Calu3 (cell line): ENCODE results near the gene HECW1. TPM values are rescaled to one million over a fixed set of nuclear protein-coding genes. Genes with fewer than 3 reads are reported as not detected.
"Not testable (repeated sequence)": the region's sequence is repeated elsewhere in the genome, so short reads cannot be mapped to it uniquely, and the experiment has no call there.

ENCODE experiments used
- BruUV-seq: library from RNA; stranded (reverse); fragments of 400-500 nt; replicated peaks from 2 replicates; lab custom pipeline; 2021; lab: Mats Ljungman, UMichigan
- CTCF ChIA-PET: fragments of 300-600 bp; sonication (Branson Sonifier 250); formaldehyde crosslinking; loops from one replicate; lab custom pipeline; 2022; ENCODE audit warnings: antibody characterized with exemption; lab: Charles Lee
- DNase-seq: peaks from one replicate; pipeline ENCODE4 v3.0.0; 2022
- H3K27ac Mint-ChIP-seq: one replicate; pipeline ENCODE4 v1.8.0; 2022; ENCODE audit warnings: mixed read lengths; ENCODE audit not compliant: unreplicated experiment
- H3K27me3 Mint-ChIP-seq: one replicate; pipeline ENCODE4 v1.8.0; 2022; ENCODE audit warnings: mixed read lengths; ENCODE audit not compliant: unreplicated experiment
- H3K36me3 Mint-ChIP-seq: one replicate; pipeline ENCODE4 v1.8.0; 2022; ENCODE audit warnings: mild to moderate bottlenecking, moderate library complexity, mixed read lengths; ENCODE audit not compliant: insufficient read depth, unreplicated experiment
- H3K4me1 Mint-ChIP-seq: one replicate; pipeline ENCODE4 v1.8.0; 2022; ENCODE audit warnings: mild to moderate bottlenecking, low read depth, mixed read lengths; ENCODE audit not compliant: unreplicated experiment
- H3K4me3 Mint-ChIP-seq: one replicate; pipeline ENCODE4 v1.8.0; 2022; ENCODE audit warnings: mild to moderate bottlenecking, low read depth, moderate library complexity, mixed read lengths; ENCODE audit not compliant: unreplicated experiment
- H3K9me3 Mint-ChIP-seq: one replicate; pipeline ENCODE4 v1.8.0; 2022; ENCODE audit warnings: low read depth, mixed read lengths; ENCODE audit not compliant: unreplicated experiment
- CTCF ChIP-seq: fragments of 200-600 bp; IDR thresholded peaks from one replicate; pipeline ENCODE4 v1.8.0; 2022; ENCODE audit warnings: antibody characterized with exemption; ENCODE audit not compliant: unreplicated experiment
- intact Hi-C: fragments of 100-400 bp; cut with micrococcal nuclease; formaldehyde crosslinking; loops from one replicate; pipeline ENCODE4 v1.10.0; 2022; ENCODE audit not compliant: unreplicated experiment
- total RNA-seq: library from RNA; stranded (reverse); gene quantifications from 2 replicates; pipeline ENCODE4 v1.2.3, GENCODE V29; 2022

The HECW1 gene
- total RNA-seq, 1 experiment from 2014 or later: 0.33 TPM

GRCh38 chr7:43201912-43202311, 89.5 kb downstream of the HECW1 start:
- H3K36me3 Mint-ChIP-seq: no peaks in the 10 kb centered on the region
- intact Hi-C loops: no loop called here
- DNase-seq: no peak
- CTCF ChIA-PET: no interaction called here
- no TSS peak for BruUV-seq
- no peak overlapping the region for H3K27ac Mint-ChIP-seq
- H3K4me3 Mint-ChIP-seq: no peak overlapping the region
- no peaks in the 10 kb centered on the region for H3K4me1 Mint-ChIP-seq
- no peaks in the 10 kb centered on the region for H3K9me3 Mint-ChIP-seq
- no peak for TF ChIP-seq CTCF
- H3K27me3 Mint-ChIP-seq: no peaks in the 10 kb centered on the region

- BruUV-seq: no TSS peak
- TF ChIP-seq CTCF: no peak
- no peak overlapping the region for H3K4me3 Mint-ChIP-seq
- CTCF ChIA-PET: no interaction called here
- peaks cover 17% of the 10 kb centered on the region for H3K27me3 Mint-ChIP-seq
- H3K27ac Mint-ChIP-seq: no peak overlapping the region
- H3K4me1 Mint-ChIP-seq: no peaks in the 10 kb centered on the region
- no peak for DNase-seq
- intact Hi-C loops: no loop called here
- H3K9me3 Mint-ChIP-seq: no peaks in the 10 kb centered on the region
- H3K36me3 Mint-ChIP-seq: no peaks in the 10 kb centered on the region
Observed at GRCh38 chr7:43204081-43204480, 91.6 kb downstream of the HECW1 start.

- Mint-ChIP-seq H3K4me3 (no peak overlapping the region), H3K27me3 (peaks cover 29% of the 10 kb centered on the region), H3K36me3 (no peaks in the 10 kb centered on the region), H3K4me1 (no peaks in the 10 kb centered on the region), H3K27ac (no peak overlapping the region), H3K9me3 (no peaks in the 10 kb centered on the region)
- no TSS peak for BruUV-seq
- CTCF ChIA-PET: no interaction called here
- no peak for DNase-seq
- intact Hi-C loops: no loop called here
- TF ChIP-seq CTCF: no peak
Observed at GRCh38 chr7:43205171-43205795, 92.8 kb downstream of the HECW1 start.

- CTCF ChIA-PET: no interaction called here
- H3K27me3 Mint-ChIP-seq: peaks cover 29% of the 10 kb centered on the region
- H3K4me3 Mint-ChIP-seq: no peak overlapping the region
- H3K36me3 Mint-ChIP-seq: no peaks in the 10 kb centered on the region
- TF ChIP-seq CTCF: no peak
- no TSS peak for BruUV-seq
- H3K9me3 Mint-ChIP-seq: no peaks in the 10 kb centered on the region
- intact Hi-C loops: no loop called here
- no peak overlapping the region for H3K27ac Mint-ChIP-seq
- no peaks in the 10 kb centered on the region for H3K4me1 Mint-ChIP-seq
- DNase-seq: no peak
Observed at GRCh38 chr7:43208242-43208641, 95.8 kb downstream of the HECW1 start.

GRCh38 chr7:43210539-43210938, 98.1 kb downstream of the HECW1 start:
- not testable (repeated sequence) for H3K4me3 Mint-ChIP-seq, DNase-seq, H3K27ac Mint-ChIP-seq, H3K36me3 Mint-ChIP-seq, H3K4me1 Mint-ChIP-seq, H3K9me3 Mint-ChIP-seq, BruUV-seq
- CTCF ChIA-PET: interaction anchor here (0.6 to 2.7 kb wide), 4 partner anchors 22 to 419 kb away, joined by 3 to 7 read pairs (median 3); no protein-coding TSS in a partner anchor
- intact Hi-C loops: loop anchor here (5.0 kb wide), 1 partner anchor 52 kb away; no protein-coding TSS in a partner anchor
- peaks cover 42% of the 10 kb centered on the region for H3K27me3 Mint-ChIP-seq
